H1 (cell line): ENCODE measurements around the gene BTBD9.

Experiments used
- ASH2L ChIP-seq: fragments of 200-600, 300-600 bp; sonication (generic); IDR thresholded peaks from one replicate; pipeline ENCODE4 v1.7.1; 2017; ENCODE audit warnings: low read length
- CHD1 ChIP-seq: IDR thresholded peaks from 2 replicates; pipeline ENCODE4 v1.6.1; 2012; ENCODE audit warnings: low read depth, low read length, improper control_type of control experiment
- CTCF ChIP-seq, 3 experiments: IDR thresholded peaks; 1 replicate in 2 of 3; 2 replicates in 1 of 3; pipeline versions ENCODE4 v1.5.1 to v1.6.1; 2011; ENCODE audit warnings: low read length in 3 of 3, mild to moderate bottlenecking in 3 of 3, inconsistent platforms in 2 of 3, low read depth in 1 of 3, moderate library complexity in 1 of 3; ENCODE audit not compliant: insufficient read depth in 1 of 3; ENCODE audit errors: control extremely low read depth in 1 of 3
- JUN ChIP-seq: IDR thresholded peaks from 2 replicates; pipeline ENCODE4 v1.6.1; 2011; ENCODE audit warnings: low read depth, mild to moderate bottlenecking, improper control_type of control experiment, low read length
- PHF8 ChIP-seq: fragments of 200-600 bp; sonication (generic); conservative IDR thresholded peaks from 2 replicates; pipeline ENCODE4 v1.7.1; 2012; ENCODE audit warnings: low read depth, mild to moderate bottlenecking, inconsistent platforms, low read length, moderate library complexity
- RAD21 ChIP-seq, 2 experiments: IDR thresholded peaks in 1 of 2; conservative IDR thresholded peaks in 1 of 2; 2 replicates each; pipeline ENCODE4 v1.6.1; 2011; ENCODE audit warnings: low read depth in 2 of 2, low read length in 2 of 2, improper control_type of control experiment in 1 of 2, inconsistent platforms in 1 of 2, mild to moderate bottlenecking in 1 of 2, moderate library complexity in 1 of 2
- SP1 ChIP-seq: IDR thresholded peaks from 2 replicates; pipeline ENCODE4 v1.6.1; 2011; ENCODE audit warnings: low read depth, low read length
- SUZ12 ChIP-seq: fragments of 200-600 bp; sonication (generic); IDR thresholded peaks from 2 replicates; pipeline ENCODE4 v1.6.1; 2012; ENCODE audit warnings: mild to moderate bottlenecking, inconsistent platforms, low read length, moderate library complexity, mixed read lengths

GRCh38 chr6:38269461-38270172 lies 370.1 kb downstream of the BTBD9 start:
- TF ChIP-seq CTCF (IDR thresholded peaks at IDR 0.05; ENCODE audit: control extremely low read depth in 1 of 3, insufficient read depth in 1 of 3, low read depth in 1 of 3, low read length in 3 of 3) (no peak), PHF8 (no peak), SP1 (no peak), SUZ12 (no peak), ASH2L (no peak), RAD21 (IDR thresholded peaks at IDR 0.05 in 1 of 2, conservative IDR thresholded peaks at IDR 0.05 in 1 of 2; ENCODE audit: low read depth in 2 of 2, low read length in 2 of 2) (no peak), JUN (no peak), CHD1 (no peak)
